ENCODE data around the gene TMEM143.
"Not testable (repeated sequence)": the region's sequence is repeated elsewhere in the genome, so short reads cannot be mapped to it uniquely, and the experiment has no call there.

TMEM143 gene

GRCh38 chr19:48296963-48297734, 66.6 kb downstream of the TMEM143 start:
- no peak for DNase-seq (ENCODE audit: low read depth in 2 of 2)

GRCh38 chr19:48295458-48295857, 68.3 kb downstream of the TMEM143 start:
- no peak for DNase-seq (ENCODE audit: low read depth in 2 of 2)

DNA sequence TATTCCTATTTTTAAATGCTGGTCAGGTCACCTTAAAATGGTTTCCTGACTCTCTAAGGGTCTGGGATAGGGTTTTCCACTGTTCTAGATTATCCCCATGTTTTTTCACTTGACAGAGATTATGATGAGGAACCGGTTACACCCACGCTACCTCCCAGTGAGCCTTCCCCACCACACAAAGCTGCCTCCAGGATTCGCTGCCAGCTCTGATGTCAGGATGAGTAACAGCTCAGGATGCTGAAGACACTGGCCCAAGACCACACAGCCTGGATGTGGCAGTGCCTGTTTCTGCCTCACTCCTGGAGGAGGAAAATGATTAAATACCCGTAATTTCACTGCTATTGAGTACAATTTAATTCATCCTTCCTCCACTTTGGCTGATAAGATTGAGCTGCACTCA, 70.9 kb downstream of the TMEM143 start:
- DNase-seq (ENCODE audit: low read depth in 2 of 2): no peak

DNA sequence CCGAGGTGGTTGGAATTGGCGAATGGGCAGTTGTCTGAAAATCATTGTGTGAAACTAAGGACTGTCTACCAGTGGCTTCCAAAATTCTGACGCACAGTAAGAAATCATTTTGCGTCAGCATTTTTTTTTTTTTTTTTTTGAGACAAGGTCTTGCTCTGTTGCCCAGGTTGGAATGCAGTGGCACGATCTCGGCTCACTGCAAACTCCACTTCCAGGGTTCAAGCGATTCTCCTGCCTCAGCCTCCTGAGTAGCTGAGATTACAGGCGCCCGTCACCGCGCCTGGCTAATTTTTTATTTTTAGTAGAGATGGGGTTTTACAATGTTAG, 72.3 kb downstream of the TMEM143 start:
- DNase-seq (ENCODE audit: low read depth in 2 of 2): not testable (repeated sequence)

DNA sequence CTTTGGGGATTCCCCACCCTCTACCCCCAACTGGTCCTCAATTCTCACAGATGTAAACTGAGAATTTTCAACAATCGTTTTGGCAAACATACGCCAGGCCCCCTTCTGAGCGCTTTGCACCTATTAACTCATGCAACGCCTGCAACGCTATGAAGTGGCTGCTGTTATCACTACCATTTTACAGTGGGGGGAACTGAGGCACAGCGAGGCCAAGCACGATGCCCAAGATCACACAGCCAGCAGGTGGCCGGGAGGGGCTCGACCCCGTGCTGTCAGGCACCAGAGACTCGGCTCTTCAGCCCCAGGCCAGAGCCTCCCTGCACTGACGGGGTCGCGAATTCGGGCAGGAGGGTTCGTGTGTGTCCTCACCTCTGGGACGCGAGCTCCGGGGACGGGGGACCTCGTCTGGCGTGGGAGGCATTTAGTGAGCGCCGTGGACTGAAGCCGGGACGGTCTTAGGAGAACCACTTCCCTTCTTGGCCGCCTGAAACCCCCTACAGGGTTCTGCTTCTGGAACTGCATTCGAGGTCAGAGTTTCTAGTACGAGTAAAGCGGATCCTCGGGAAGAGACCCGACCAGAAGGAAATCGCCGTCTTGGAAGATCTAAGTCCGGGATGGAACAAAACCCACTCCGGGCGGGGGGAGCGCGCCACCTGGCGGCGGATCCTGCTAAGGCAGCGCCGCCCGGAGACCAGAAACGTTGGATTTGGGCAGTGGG, 72.8 kb downstream of the TMEM143 start:
- DNase-seq (ENCODE audit: low read depth in 2 of 2): peak; percentile 8 to 41

- no peak for DNase-seq (ENCODE audit: low read depth in 2 of 2)
These were observed 73.4 kb downstream of the TMEM143 start for GRCh38 chr19:48290401-48290770.

- no peak for DNase-seq (ENCODE audit: low read depth in 2 of 2)
These were observed 76.0 kb downstream of the TMEM143 start for GRCh38 chr19:48287748-48288147.

DNA sequence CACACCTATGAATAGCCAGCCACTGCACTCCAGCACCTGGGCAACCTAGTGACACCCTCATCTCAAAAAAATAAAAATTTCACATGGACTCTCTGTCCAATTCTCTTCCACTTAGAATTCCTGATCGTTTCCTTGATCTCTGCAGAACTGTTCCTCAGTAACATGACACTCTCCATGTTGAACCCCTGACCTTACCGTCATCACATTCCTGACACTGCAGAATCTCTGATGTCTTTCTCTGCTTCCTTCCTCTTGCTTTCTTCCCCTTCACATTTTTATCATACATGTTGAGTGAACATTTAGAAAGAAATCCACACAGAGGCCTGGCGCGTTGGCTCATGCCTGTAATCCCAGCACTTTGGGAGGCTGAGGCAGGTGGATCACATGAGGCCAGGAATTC, 78.8 kb downstream of the TMEM143 start:
- DNase-seq (ENCODE audit: low read depth in 2 of 2): no peak

- DNase-seq (ENCODE audit: low read depth in 2 of 2): no peak
These were observed 79.8 kb downstream of the TMEM143 start for GRCh38 chr19:48283908-48284307.
